ENCODE results near the gene P2RY6.

- TF ChIP-seq CTCF (IDR thresholded peaks at IDR 0.05; ENCODE audit: poor library complexity) (no peak), EZH2 (IDR thresholded peaks at IDR 0.05; ENCODE audit: borderline replicate concordance) (no peak), EZH2phosphoT487 (IDR thresholded peaks at IDR 0.05; ENCODE audit: low read depth, severe bottlenecking, unreplicated experiment) (no peak)
Measured at GRCh38 chr11:73320763-73321603, 48.8 kb downstream of the P2RY6 start.
